8988T (cell line): ENCODE measurements around the gene ZNF587B.
"Not testable (repeated sequence)": the region's sequence is repeated elsewhere in the genome, so short reads cannot be mapped to it uniquely, and the experiment has no call there.

Source experiments
- DNase-seq: peaks from one replicate; pipeline ENCODE4 v3.0.0; 2011

ZNF587B gene

DNA sequence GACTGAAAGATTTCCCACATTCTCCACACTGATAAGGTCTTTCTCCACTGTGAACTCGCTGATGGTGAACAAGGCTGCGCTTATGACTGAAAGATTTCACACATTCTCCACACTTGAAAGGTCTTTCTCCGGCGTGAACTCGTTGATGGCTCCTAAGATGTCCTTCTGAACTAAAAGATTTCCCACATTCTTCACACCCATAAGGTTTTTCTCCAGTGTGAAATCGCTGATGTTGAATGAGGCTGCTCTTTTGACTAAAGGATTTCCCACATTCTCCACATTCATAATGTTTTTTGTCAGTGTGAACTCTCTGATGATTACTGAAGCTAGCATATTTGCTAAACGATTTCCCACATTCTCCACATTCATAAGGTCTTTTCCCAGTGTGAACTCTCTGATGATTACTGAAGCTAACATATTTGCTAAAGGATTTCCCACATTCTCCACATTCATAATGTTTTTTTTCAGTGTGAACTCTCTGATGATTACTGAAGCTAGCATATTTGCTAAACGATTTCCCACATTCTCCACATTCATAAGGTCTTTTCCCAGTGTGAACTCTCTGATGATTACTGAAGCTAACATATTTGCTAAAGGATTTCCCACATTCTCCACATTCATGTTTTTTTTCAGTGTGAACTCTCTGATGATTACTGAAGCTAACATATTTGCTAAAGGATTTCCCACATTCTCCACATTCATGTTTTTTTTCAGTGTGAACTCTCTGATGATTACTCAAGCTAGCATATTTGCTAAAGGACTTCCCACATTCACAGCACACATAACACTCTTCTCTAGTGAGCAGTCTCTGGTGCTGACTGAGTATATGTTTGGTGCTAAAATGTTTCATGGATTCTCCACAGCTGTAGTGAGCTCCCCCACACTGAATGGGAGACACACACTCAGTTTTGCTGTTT, 44.0 kb downstream of the ZNF587B start:
- not testable (repeated sequence) for DNase-seq

DNA sequence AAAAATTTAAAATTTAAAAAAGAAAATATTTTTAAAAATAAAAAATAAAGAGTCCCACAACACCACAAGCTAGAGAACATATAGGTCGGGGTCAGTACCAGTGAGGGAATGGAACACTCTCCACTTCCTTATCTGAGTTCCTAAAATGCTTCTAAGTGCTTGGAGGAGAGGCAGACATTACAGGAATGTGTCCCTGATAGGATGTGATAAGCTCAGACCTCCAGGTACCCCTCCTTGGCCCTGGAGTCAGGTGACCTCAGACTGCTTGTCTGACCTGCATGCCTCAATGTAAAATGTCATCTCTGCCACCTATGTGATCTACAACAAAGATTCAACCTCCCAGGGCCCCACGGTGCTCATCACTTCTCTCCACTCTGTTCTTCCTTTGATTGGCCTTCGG, 55.9 kb downstream of the ZNF587B start:
- DNase-seq = no peak

DNA sequence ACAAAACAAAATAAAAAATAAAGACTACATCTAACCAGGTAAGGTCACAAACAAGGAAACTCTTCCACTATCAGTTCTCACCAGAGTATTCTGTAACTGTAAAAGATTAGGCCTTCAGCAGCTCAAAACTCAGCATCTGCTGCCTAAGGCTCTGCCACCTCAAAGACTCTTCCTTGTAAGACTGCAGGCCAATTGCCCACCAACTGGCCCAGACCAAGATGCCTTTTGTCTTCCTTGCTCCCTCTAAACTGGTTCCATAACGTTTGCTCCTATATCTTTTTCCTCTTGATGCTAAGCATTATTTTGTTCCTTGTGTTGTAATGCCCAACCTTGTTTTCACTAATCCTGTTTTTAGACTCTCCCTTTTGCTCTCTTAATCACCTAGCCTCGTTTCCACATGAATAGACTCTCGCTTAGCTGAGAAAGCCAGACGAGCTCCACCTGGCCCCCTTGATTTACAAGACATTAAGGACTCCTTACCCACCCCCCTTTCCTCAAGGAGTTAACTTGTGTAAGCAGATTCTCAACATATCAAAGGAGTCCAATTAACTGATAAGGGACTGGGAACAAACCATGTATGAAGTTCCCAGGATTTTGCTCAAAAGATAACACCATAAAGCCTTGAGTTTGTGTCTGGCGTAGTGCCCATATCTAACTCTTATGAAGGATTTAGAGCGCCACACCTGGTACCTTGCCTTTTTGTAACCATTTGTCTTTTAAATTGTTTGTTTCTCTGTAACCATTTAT, 57.3 kb downstream of the ZNF587B start:
- no peak for DNase-seq

DNA sequence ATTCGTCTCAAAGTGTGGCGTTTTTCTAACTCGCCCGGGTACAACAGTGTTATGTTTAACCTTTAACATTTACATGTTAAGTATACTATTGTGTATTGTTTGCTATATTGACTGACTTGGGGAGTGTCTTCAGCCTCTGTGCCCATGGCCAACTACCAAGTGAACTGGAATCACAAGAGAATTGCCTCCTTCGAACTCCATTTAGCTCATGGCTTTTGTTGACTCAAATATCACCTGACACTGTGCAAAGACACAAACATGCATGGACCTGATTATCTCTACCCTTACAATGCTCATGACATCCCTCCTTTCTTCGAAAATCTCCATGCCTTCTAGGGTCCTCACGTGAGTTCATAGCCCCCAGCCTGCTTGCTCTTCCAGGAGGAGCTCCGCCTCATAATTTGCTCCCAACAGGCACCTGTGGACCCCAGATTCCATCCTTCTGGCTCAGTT, 58.0 kb downstream of the ZNF587B start:
- DNase-seq = no peak

DNA sequence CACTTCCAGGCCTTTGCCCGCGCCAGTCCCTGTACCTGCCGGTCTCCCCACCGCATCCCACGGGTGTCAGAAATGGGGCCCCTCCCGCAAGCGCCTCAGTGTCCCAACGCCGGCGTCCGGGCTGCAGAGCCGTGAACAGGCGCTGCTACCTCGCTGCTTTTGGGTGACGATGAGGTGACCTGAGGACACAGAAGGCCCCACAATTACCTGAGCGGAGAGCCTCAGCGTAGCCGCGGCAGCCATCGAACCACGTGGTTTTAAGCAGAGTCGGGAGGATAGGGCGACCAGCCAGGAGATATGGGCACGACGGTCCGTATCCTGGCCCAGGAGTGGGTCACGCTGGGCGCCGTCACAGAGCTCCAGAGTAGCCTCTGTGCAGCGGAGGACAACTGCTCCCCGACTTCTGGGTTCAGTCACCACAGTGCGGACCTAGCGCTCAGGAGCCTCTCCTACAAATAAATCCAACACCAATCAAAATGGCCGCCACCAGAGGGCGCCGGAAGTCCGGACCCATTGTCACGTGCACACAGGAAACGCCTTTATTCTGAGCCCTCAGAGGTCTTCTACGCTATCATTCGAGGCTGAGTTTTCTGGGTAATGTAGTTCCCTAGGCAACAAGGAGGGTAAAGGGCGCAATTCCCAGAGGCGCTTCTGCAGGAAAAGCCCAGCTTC, 58.6 kb downstream of the ZNF587B start, which contains the start of gene ZNF814:
Gene ZNF814 (minus strand): TSS at position 478 of the 672 bp plus-strand sequence. CDS start 235 bp downstream, at position 243.
- DNase-seq = no peak

DNA sequence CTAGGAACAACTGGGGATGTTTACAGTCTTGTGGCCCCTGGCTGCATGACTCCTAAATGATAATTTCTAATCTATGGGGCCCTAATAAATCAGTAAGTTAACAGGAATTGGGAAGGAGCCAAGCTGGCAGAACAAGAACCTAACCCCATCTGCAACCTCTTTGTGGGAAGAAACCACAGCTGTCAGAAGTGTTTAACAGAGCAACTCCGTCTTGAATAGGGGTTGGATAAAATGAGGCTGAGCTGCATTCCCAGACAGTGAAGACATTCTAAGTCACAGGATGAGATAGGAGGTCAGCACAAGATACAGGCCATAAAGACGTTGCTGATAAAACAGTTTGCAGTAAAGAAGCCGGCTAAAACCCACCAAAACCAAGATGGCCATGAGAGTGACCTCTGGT, 60.6 kb downstream of the ZNF587B start:
- DNase-seq = not testable (repeated sequence)
